BLaER1 treated with 17β-estradiol and CSF1 and Interleukin-3, amounts not matched to agents 10 nM and 100 nM (cell line): ENCODE results near the gene LPP.

ENCODE experiments used
- H3K27ac ChIP-seq, 11 experiments: shearing (Covaris generic); formaldehyde crosslinking; 2 replicates each; pipeline ENCODE4 v1.8.1; 2022
- H3K27me3 ChIP-seq, 11 experiments: shearing (Covaris generic); formaldehyde crosslinking; 2 replicates each; pipeline ENCODE4 v1.8.1; 2022
- H3K36me3 ChIP-seq, 11 experiments: shearing (Covaris generic); formaldehyde crosslinking; 2 replicates each; pipeline ENCODE4 v1.8.1; 2022
- H3K4me1 ChIP-seq, 10 experiments: shearing (Covaris generic); formaldehyde crosslinking; 2 replicates each; pipeline ENCODE4 v1.8.1; 2022
- H3K4me2 ChIP-seq, 11 experiments: shearing (Covaris generic); formaldehyde crosslinking; 2 replicates each; pipeline ENCODE4 v1.8.1; 2022
- H3K4me3 ChIP-seq, 10 experiments: shearing (Covaris generic); formaldehyde crosslinking; 2 replicates each; pipeline ENCODE4 v1.8.1; 2022
- H3K9ac ChIP-seq, 11 experiments: shearing (Covaris generic); formaldehyde crosslinking; 2 replicates each; pipeline ENCODE4 v1.8.1; 2022
- H3K9me3 ChIP-seq, 11 experiments: shearing (Covaris generic); formaldehyde crosslinking; replicated peaks in 1 of 11; 2 replicates each; pipeline ENCODE4 v1.8.1; 2022
- H4K20me1 ChIP-seq, 11 experiments: shearing (Covaris generic); formaldehyde crosslinking; 2 replicates each; pipeline ENCODE4 v1.8.1; 2022
- Cebpa-rat ChIP-seq, 11 experiments: shearing (Covaris generic); IDR thresholded peaks; 2 replicates each; pipeline ENCODE4 v1.8.1; 2022

The LPP gene

GRCh38 chr3:188721312-188721711 is 567.4 kb downstream of the LPP start:
- TF ChIP-seq Cebpa-rat (IDR thresholded peaks at IDR 0.05), result no peak
- peaks cover 0 to 12% (median 0%) of the 10 kb centered on the region in 11 experiments; a peak in 2 of 22 replicates for H3K36me3 ChIP-seq
- no peak overlapping the region for H3K9ac ChIP-seq
- H3K4me1 ChIP-seq, result peaks cover 0 to 26% (median 0%) of the 10 kb centered on the region in 10 experiments; a peak in 5 of 20 replicates
- no peaks in the 10 kb centered on the region for H3K27me3 ChIP-seq
- H3K27ac ChIP-seq, result no peak overlapping the region
- H4K20me1 ChIP-seq, result no peaks in the 10 kb centered on the region
- H3K4me3 ChIP-seq, result no peak overlapping the region
- H3K4me2 ChIP-seq, result no peak overlapping the region
- H3K9me3 ChIP-seq, result no peaks in the 10 kb centered on the region

- no peaks in the 10 kb centered on the region for H3K9me3 ChIP-seq
- H3K36me3 ChIP-seq, result peaks cover 0 to 12% (median 0%) of the 10 kb centered on the region in 11 experiments; a peak in 2 of 22 replicates
- no peak overlapping the region for H3K4me3 ChIP-seq
- H4K20me1 ChIP-seq, result no peaks in the 10 kb centered on the region
- no peak overlapping the region for H3K4me2 ChIP-seq
- no peak for TF ChIP-seq Cebpa-rat (IDR thresholded peaks at IDR 0.05)
- no peak overlapping the region for H3K9ac ChIP-seq
- H3K4me1 ChIP-seq, result peaks cover 0 to 26% (median 0%) of the 10 kb centered on the region in 10 experiments; a peak in 5 of 20 replicates
- no peak overlapping the region for H3K27ac ChIP-seq
- H3K27me3 ChIP-seq, result no peaks in the 10 kb centered on the region
These were observed 568.0 kb downstream of the LPP start for GRCh38 chr3:188721990-188722389.

- no peaks in the 10 kb centered on the region for H3K9me3 ChIP-seq
- H3K27ac ChIP-seq, result no peak overlapping the region
- H3K9ac ChIP-seq, result no peak overlapping the region
- no peaks in the 10 kb centered on the region for H3K27me3 ChIP-seq
- peaks cover 0 to 12% (median 0%) of the 10 kb centered on the region in 11 experiments; a peak in 2 of 22 replicates for H3K36me3 ChIP-seq
- TF ChIP-seq Cebpa-rat (IDR thresholded peaks at IDR 0.05), result no peak
- no peaks in the 10 kb centered on the region for H4K20me1 ChIP-seq
- peaks cover 0 to 26% (median 0%) of the 10 kb centered on the region in 10 experiments; a peak in 5 of 20 replicates for H3K4me1 ChIP-seq
- peak overlapping the region in 3 of 11 experiments; percentile 0 to 2 (median 1); a peak in 2 of 22 replicates for H3K4me2 ChIP-seq
- H3K4me3 ChIP-seq, result no peak overlapping the region
These were observed 569.0 kb downstream of the LPP start for GRCh38 chr3:188722963-188723362.

GRCh38 chr3:188727052-188727451 is 573.1 kb downstream of the LPP start:
- no peak overlapping the region for H3K27ac ChIP-seq
- H3K4me3 ChIP-seq, result no peak overlapping the region
- no peak overlapping the region for H3K9ac ChIP-seq
- H4K20me1 ChIP-seq, result no peaks in the 10 kb centered on the region
- no peaks in the 10 kb centered on the region for H3K27me3 ChIP-seq
- peaks cover 0 to 6% (median 0%) of the 10 kb centered on the region in 11 experiments; a peak in 1 of 22 replicates for H3K9me3 ChIP-seq
- peaks cover 0 to 34% (median 4%) of the 10 kb centered on the region in 10 experiments; a peak in 8 of 20 replicates for H3K4me1 ChIP-seq
- peaks cover 0 to 26% (median 0%) of the 10 kb centered on the region in 11 experiments; a peak in 5 of 22 replicates for H3K36me3 ChIP-seq
- no peak for TF ChIP-seq Cebpa-rat (IDR thresholded peaks at IDR 0.05)
- no peak overlapping the region for H3K4me2 ChIP-seq

GRCh38 chr3:188728371-188728896 is 574.5 kb downstream of the LPP start:
- H4K20me1 ChIP-seq, result no peaks in the 10 kb centered on the region
- peaks cover 0 to 6% (median 0%) of the 10 kb centered on the region in 11 experiments; a peak in 1 of 22 replicates for H3K9me3 ChIP-seq
- H3K36me3 ChIP-seq, result peaks cover 0 to 26% (median 0%) of the 10 kb centered on the region in 11 experiments; a peak in 5 of 22 replicates
- H3K27me3 ChIP-seq, result no peaks in the 10 kb centered on the region
- no peak overlapping the region for H3K4me2 ChIP-seq
- TF ChIP-seq Cebpa-rat (IDR thresholded peaks at IDR 0.05), result no peak
- no peak overlapping the region for H3K4me3 ChIP-seq
- no peak overlapping the region for H3K27ac ChIP-seq
- H3K9ac ChIP-seq, result no peak overlapping the region
- peaks cover 0 to 20% (median 4%) of the 10 kb centered on the region in 10 experiments; a peak in 8 of 20 replicates for H3K4me1 ChIP-seq

GRCh38 chr3:188729422-188729821 is 575.5 kb downstream of the LPP start:
- Histone ChIP-seq H3K4me1 (peaks cover 0 to 20% (median 4%) of the 10 kb centered on the region in 10 experiments; a peak in 8 of 20 replicates), H3K27me3 (no peaks in the 10 kb centered on the region), H3K27ac (no peak overlapping the region), H3K4me2 (peak overlapping the region in 3 of 11 experiments; percentile 56 to 70 (median 63); a peak in 6 of 22 replicates), H3K9ac (no peak overlapping the region), H3K36me3 (peaks cover 0 to 26% (median 0%) of the 10 kb centered on the region in 11 experiments; a peak in 5 of 22 replicates), H4K20me1 (no peaks in the 10 kb centered on the region), H3K9me3 (peaks cover 0 to 6% (median 0%) of the 10 kb centered on the region in 11 experiments; a peak in 1 of 22 replicates), H3K4me3 (no peak overlapping the region)
- no peak for TF ChIP-seq Cebpa-rat (IDR thresholded peaks at IDR 0.05)

GRCh38 chr3:188734395-188734794 is 580.4 kb downstream of the LPP start:
- H3K4me2 ChIP-seq, result no peak overlapping the region
- H3K36me3 ChIP-seq, result peaks cover 0 to 19% (median 0%) of the 10 kb centered on the region in 11 experiments; a peak in 4 of 22 replicates
- H4K20me1 ChIP-seq, result no peaks in the 10 kb centered on the region
- H3K9me3 ChIP-seq, result peaks cover 0 to 6% (median 0%) of the 10 kb centered on the region in 11 experiments; a peak in 1 of 22 replicates
- H3K4me3 ChIP-seq, result no peak overlapping the region
- no peaks in the 10 kb centered on the region for H3K27me3 ChIP-seq
- H3K9ac ChIP-seq, result no peak overlapping the region
- H3K4me1 ChIP-seq, result peaks cover 0 to 13% (median 0%) of the 10 kb centered on the region in 10 experiments; a peak in 7 of 20 replicates
- no peak for TF ChIP-seq Cebpa-rat (IDR thresholded peaks at IDR 0.05)
- H3K27ac ChIP-seq, result no peak overlapping the region

GRCh38 chr3:188739511-188739910 is 585.6 kb downstream of the LPP start:
- no peak overlapping the region for H3K9ac ChIP-seq
- H3K4me1 ChIP-seq, result no peaks in the 10 kb centered on the region
- no peak overlapping the region for H3K4me3 ChIP-seq
- 0 out of 22 replicates have a peak, but pooled peaks cover 0 to 4% (median 0%) of the 10 kb centered on the region in 11 experiments for H3K36me3 ChIP-seq
- no peak overlapping the region for H3K4me2 ChIP-seq
- no peaks in the 10 kb centered on the region for H4K20me1 ChIP-seq
- H3K27me3 ChIP-seq, result no peaks in the 10 kb centered on the region
- no peaks in the 10 kb centered on the region for H3K9me3 ChIP-seq
- no peak overlapping the region for H3K27ac ChIP-seq
- no peak for TF ChIP-seq Cebpa-rat (IDR thresholded peaks at IDR 0.05)

- no peak for TF ChIP-seq Cebpa-rat (IDR thresholded peaks at IDR 0.05)
- H3K4me2 ChIP-seq, result no peak overlapping the region
- H3K9me3 ChIP-seq, result no peaks in the 10 kb centered on the region
- no peak overlapping the region for H3K4me3 ChIP-seq
- no peaks in the 10 kb centered on the region for H4K20me1 ChIP-seq
- H3K4me1 ChIP-seq, result no peaks in the 10 kb centered on the region
- no peaks in the 10 kb centered on the region for H3K27me3 ChIP-seq
- H3K9ac ChIP-seq, result no peak overlapping the region
- H3K36me3 ChIP-seq, result no peaks in the 10 kb centered on the region
- no peak overlapping the region for H3K27ac ChIP-seq
These were observed 586.1 kb downstream of the LPP start for GRCh38 chr3:188740010-188740409.
